WTC11 (cell line): Measurements from ENCODE around the gene TSPAN31. TPM values are rescaled to one million over a fixed set of nuclear protein-coding genes. Genes with fewer than 3 reads are reported as not detected.

Source experiments
- ATAC-seq: fragments of 200-7000 bp; cut with Tn5 transposase; 2 replicates; pipeline ENCODE4 v1.10.0; 2021; ENCODE audit warnings: mild to moderate bottlenecking, moderate library complexity
- CTCF ChIA-PET: fragments of 300-600 bp; sonication (Branson Sonifier 250); formaldehyde crosslinking; loops from one replicate; lab custom pipeline; 2021; ENCODE audit warnings: antibody characterized with exemption; lab: Charles Lee
- POLR2A ChIA-PET: fragments of 350-600 bp; sonication (Branson Sonifier 250); formaldehyde crosslinking; loops from one replicate; lab custom pipeline; 2021; ENCODE audit warnings: antibody characterized with exemption; lab: Charles Lee
- DNase-seq: peaks from one replicate; pipeline ENCODE4 v3.0.0; 2021; ENCODE audit warnings: low spot score
- H3K27ac Mint-ChIP-seq: 2 replicates; pipeline ENCODE4 v1.8.0; 2021; ENCODE audit warnings: mixed read lengths
- H3K27me3 Mint-ChIP-seq: 2 replicates; pipeline ENCODE4 v1.8.0; 2021; ENCODE audit warnings: low read depth, mild to moderate bottlenecking, moderate library complexity, mixed read lengths
- H3K36me3 Mint-ChIP-seq: 2 replicates; pipeline ENCODE4 v1.8.0; 2021; ENCODE audit warnings: mixed read lengths
- H3K4me1 Mint-ChIP-seq: 2 replicates; pipeline ENCODE4 v1.8.0; 2022; ENCODE audit warnings: mixed read lengths
- H3K4me3 Mint-ChIP-seq: 2 replicates; pipeline ENCODE4 v1.8.0; 2021; ENCODE audit warnings: mild to moderate bottlenecking, moderate library complexity, mixed read lengths
- H3K9me3 Mint-ChIP-seq: 2 replicates; pipeline ENCODE4 v1.8.0; 2021; ENCODE audit warnings: mixed read lengths
- ATF1 ChIP-seq: sonication (generic); formaldehyde crosslinking; IDR thresholded peaks from 2 replicates; pipeline ENCODE4 v1.8.1; 2023; ENCODE audit warnings: mild to moderate bottlenecking, moderate library complexity, missing genetic modification reagents
- ESRRA ChIP-seq: sonication (generic); formaldehyde crosslinking; IDR thresholded peaks from 2 replicates; pipeline ENCODE4 v1.8.1; 2022; ENCODE audit warnings: mild to moderate bottlenecking, missing genetic modification reagents, borderline replicate concordance
- GTF2I ChIP-seq: fragments of 250-450 bp; sonication (Bioruptor Pico); conservative IDR thresholded peaks from 2 replicates; pipeline ENCODE4 v1.4.0; 2021; ENCODE audit warnings: mild to moderate bottlenecking
- JUN ChIP-seq: sonication (generic); formaldehyde crosslinking; IDR thresholded peaks from 2 replicates; pipeline ENCODE4 v1.8.0; 2023; ENCODE audit warnings: mild to moderate bottlenecking, missing genetic modification reagents
- NFATC4 ChIP-seq: fragments of 250-450 bp; sonication (Bioruptor Pico); IDR thresholded peaks from 2 replicates; pipeline ENCODE4 v1.9.0; 2021; ENCODE audit warnings: mild to moderate bottlenecking
- NFE2L1 ChIP-seq: sonication (generic); formaldehyde crosslinking; IDR thresholded peaks from 2 replicates; pipeline ENCODE4 v1.8.1; 2023; ENCODE audit warnings: missing genetic modification reagents
- SMAD4 ChIP-seq: sonication (generic); formaldehyde crosslinking; IDR thresholded peaks from 2 replicates; pipeline ENCODE4 v1.8.0; 2022; ENCODE audit warnings: mild to moderate bottlenecking, missing genetic modification reagents
- SOX15 ChIP-seq: fragments of 250-450 bp; sonication (Bioruptor Pico); IDR thresholded peaks from 2 replicates; pipeline ENCODE4 v1.9.0; 2021; ENCODE audit warnings: mild to moderate bottlenecking
- TP53 ChIP-seq: sonication (generic); formaldehyde crosslinking; IDR thresholded peaks from 2 replicates; pipeline ENCODE4 v1.8.1; 2023; ENCODE audit warnings: mild to moderate bottlenecking, missing genetic modification reagents
- ZBTB21 ChIP-seq: sonication (generic); formaldehyde crosslinking; IDR thresholded peaks from 2 replicates; pipeline ENCODE4 v1.8.1; 2023; ENCODE audit warnings: mild to moderate bottlenecking, missing genetic modification reagents, borderline replicate concordance
- ZNF138 ChIP-seq: sonication (generic); formaldehyde crosslinking; conservative IDR thresholded peaks from 2 replicates; pipeline ENCODE4 v1.8.1; 2022; ENCODE audit warnings: mild to moderate bottlenecking, moderate library complexity, missing genetic modification reagents
- ZNF317 ChIP-seq: sonication (generic); formaldehyde crosslinking; IDR thresholded peaks from 2 replicates; pipeline ENCODE4 v1.8.1; 2023; ENCODE audit warnings: low read depth, mild to moderate bottlenecking, moderate library complexity, missing genetic modification reagents, borderline replicate concordance
- total RNA-seq: library from RNA; stranded (reverse); gene quantifications from 3 replicates; pipeline ENCODE4 v1.2.3, GENCODE V29; 2021
- TF ChIP-seq, protein P1 (sequence below): sonication (generic); formaldehyde crosslinking; IDR thresholded peaks from 2 replicates; pipeline ENCODE4 v1.8.1; 2022; ENCODE audit warnings: low read depth, mild to moderate bottlenecking, moderate library complexity, missing genetic modification reagents, borderline replicate concordance
- TF ChIP-seq, protein P2 (sequence below): sonication (generic); formaldehyde crosslinking; IDR thresholded peaks from 2 replicates; pipeline ENCODE4 v1.8.1; 2023; ENCODE audit warnings: mild to moderate bottlenecking, missing genetic modification reagents
- TF ChIP-seq, protein P3 (sequence below): fragments of 250-450 bp; sonication (Bioruptor Pico); IDR thresholded peaks from 2 replicates; pipeline ENCODE4 v1.9.0; 2021; ENCODE audit warnings: moderate library complexity, mild to moderate bottlenecking, inconsistent platforms, borderline replicate concordance
- TF ChIP-seq, protein P4 (sequence below): fragments of 250-450 bp; sonication (Bioruptor Pico); IDR thresholded peaks from 2 replicates; pipeline ENCODE4 v1.9.0; 2021; ENCODE audit warnings: mild to moderate bottlenecking
- TF ChIP-seq, protein P5 (sequence below): sonication (generic); formaldehyde crosslinking; IDR thresholded peaks from 2 replicates; pipeline ENCODE4 v1.8.1; 2022; ENCODE audit warnings: low read depth, missing genetic modification reagents, borderline replicate concordance
- TF ChIP-seq, protein P6 (sequence below): sonication (generic); formaldehyde crosslinking; IDR thresholded peaks from 2 replicates; pipeline ENCODE4 v1.8.1; 2023; ENCODE audit warnings: mild to moderate bottlenecking, missing genetic modification reagents, moderate library complexity

The TSPAN31 gene
- total RNA-seq, 1 experiment from 2014 or later: 9.9 TPM

DNA sequence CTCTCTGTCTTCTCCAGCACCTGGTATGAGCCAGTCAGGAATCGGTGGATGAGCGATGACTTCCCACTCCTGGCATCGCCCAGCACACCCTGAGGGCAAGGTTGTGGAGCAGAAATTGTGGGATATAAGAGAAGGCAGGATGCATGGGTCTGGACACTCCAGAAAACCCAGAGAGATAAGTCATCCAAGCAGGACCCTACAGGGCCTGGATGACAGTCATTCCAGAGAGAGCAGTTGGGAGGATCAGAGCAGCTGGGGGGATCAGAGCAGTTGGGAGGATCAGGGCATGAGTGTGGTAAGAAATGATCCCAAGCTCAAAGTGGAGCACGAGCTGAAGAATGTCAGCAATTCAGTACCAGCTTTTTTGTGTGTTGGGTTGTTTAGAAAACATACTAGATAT, 10.2 kb upstream of the TSPAN31 start:
- Mint-ChIP-seq H3K36me3 (no peaks in the 10 kb centered on the region), H3K4me1 (peaks cover 25% of the 10 kb centered on the region), H3K27ac (no peak overlapping the region), H3K9me3 (no peaks in the 10 kb centered on the region), H3K4me3 (no peak overlapping the region), H3K27me3 (peaks cover 95% of the 10 kb centered on the region)
- CTCF ChIA-PET: interaction anchor here (1.1 to 6.6 kb wide), 7 partner anchors 9 to 151 kb away, joined by 3 to 146 read pairs (median 22); partner anchors contain the start of genes B4GALNT1 and PIP4K2C
- ATAC-seq (no peak), DNase-seq (no peak)
- POLR2A ChIA-PET: no interaction called here
- no peak for TF ChIP-seq ZBTB21
- TF ChIP-seq, protein P1, sequence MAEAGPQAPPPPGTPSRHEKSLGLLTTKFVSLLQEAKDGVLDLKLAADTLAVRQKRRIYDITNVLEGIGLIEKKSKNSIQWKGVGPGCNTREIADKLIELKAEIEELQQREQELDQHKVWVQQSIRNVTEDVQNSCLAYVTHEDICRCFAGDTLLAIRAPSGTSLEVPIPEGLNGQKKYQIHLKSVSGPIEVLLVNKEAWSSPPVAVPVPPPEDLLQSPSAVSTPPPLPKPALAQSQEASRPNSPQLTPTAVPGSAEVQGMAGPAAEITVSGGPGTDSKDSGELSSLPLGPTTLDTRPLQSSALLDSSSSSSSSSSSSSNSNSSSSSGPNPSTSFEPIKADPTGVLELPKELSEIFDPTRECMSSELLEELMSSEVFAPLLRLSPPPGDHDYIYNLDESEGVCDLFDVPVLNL (CRISPR knock-in tag): no peak
- TF ChIP-seq, protein P2, sequence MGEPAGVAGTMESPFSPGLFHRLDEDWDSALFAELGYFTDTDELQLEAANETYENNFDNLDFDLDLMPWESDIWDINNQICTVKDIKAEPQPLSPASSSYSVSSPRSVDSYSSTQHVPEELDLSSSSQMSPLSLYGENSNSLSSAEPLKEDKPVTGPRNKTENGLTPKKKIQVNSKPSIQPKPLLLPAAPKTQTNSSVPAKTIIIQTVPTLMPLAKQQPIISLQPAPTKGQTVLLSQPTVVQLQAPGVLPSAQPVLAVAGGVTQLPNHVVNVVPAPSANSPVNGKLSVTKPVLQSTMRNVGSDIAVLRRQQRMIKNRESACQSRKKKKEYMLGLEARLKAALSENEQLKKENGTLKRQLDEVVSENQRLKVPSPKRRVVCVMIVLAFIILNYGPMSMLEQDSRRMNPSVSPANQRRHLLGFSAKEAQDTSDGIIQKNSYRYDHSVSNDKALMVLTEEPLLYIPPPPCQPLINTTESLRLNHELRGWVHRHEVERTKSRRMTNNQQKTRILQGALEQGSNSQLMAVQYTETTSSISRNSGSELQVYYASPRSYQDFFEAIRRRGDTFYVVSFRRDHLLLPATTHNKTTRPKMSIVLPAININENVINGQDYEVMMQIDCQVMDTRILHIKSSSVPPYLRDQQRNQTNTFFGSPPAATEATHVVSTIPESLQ (CRISPR knock-in tag): no peak
- TF ChIP-seq, protein P3, sequence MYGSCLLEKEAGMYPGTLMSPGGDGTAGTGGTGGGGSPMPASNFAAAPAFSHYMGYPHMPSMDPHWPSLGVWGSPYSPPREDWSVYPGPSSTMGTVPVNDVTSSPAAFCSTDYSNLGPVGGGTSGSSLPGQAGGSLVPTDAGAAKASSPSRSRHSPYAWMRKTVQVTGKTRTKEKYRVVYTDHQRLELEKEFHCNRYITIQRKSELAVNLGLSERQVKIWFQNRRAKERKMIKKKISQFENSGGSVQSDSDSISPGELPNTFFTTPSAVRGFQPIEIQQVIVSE (CRISPR knock-in tag): no peak
- TF ChIP-seq ESRRA: no peak
- no peak for TF ChIP-seq ATF1
- TF ChIP-seq ZNF138: no peak
- TF ChIP-seq, protein P4, sequence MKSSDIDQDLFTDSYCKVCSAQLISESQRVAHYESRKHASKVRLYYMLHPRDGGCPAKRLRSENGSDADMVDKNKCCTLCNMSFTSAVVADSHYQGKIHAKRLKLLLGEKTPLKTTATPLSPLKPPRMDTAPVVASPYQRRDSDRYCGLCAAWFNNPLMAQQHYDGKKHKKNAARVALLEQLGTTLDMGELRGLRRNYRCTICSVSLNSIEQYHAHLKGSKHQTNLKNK (CRISPR knock-in tag): no peak
- TF ChIP-seq GTF2I (CRISPR knock-in tag): no peak
- no peak for TF ChIP-seq NFATC4 (CRISPR knock-in tag)
- no peak for TF ChIP-seq SMAD4 (CRISPR knock-in tag)
- no peak for TF ChIP-seq JUN (CRISPR knock-in tag)
- TF ChIP-seq NFE2L1 (CRISPR knock-in tag): no peak
- TF ChIP-seq, protein P5, sequence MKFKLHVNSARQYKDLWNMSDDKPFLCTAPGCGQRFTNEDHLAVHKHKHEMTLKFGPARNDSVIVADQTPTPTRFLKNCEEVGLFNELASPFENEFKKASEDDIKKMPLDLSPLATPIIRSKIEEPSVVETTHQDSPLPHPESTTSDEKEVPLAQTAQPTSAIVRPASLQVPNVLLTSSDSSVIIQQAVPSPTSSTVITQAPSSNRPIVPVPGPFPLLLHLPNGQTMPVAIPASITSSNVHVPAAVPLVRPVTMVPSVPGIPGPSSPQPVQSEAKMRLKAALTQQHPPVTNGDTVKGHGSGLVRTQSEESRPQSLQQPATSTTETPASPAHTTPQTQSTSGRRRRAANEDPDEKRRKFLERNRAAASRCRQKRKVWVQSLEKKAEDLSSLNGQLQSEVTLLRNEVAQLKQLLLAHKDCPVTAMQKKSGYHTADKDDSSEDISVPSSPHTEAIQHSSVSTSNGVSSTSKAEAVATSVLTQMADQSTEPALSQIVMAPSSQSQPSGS (CRISPR knock-in tag): no peak
- TF ChIP-seq, protein P6, sequence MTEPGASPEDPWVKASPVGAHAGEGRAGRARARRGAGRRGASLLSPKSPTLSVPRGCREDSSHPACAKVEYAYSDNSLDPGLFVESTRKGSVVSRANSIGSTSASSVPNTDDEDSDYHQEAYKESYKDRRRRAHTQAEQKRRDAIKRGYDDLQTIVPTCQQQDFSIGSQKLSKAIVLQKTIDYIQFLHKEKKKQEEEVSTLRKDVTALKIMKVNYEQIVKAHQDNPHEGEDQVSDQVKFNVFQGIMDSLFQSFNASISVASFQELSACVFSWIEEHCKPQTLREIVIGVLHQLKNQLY (CRISPR knock-in tag): no peak
- no peak for TF ChIP-seq SOX15 (CRISPR knock-in tag)

DNA sequence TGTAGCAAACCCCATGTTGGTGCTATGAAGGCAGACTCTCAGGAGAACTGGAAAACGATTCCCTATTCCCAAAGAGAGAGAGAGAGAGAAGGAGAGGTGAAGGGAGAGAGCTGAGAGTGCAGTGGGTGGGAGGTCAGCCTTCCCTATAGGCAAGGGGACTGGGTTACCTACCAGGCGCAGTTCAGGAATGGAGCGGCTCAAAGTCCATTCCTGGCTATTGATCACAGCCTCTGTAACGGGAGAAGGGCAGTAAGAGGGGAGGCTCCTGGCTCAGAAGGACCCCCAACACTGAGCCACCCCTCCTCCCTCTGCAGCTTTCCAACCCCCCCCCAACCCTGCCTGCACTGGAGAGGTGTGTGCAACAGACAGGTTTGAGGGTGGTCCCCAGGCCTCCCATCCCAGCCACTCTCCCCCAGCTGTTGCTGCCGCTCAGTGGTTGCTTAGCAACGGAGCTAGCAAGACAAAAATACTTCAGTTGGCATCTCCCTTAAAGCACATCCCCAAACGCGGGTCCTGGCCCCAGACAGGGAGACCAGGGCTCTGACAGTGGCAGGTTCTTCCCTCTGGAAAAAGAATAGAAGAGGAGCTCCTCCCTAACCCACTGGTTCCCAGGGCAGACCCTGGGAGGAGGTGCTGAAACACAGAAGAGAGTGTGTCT, 9.5 kb upstream of the TSPAN31 start:
- TF ChIP-seq ZNF317 (CRISPR knock-in tag) (no peak), TP53 (no peak), ATF1 (no peak), JUN (CRISPR knock-in tag) (no peak)
- TF ChIP-seq, protein P5 (CRISPR knock-in tag): no peak
- DNase-seq: no peak
- CTCF ChIA-PET: interaction anchor here (0.7 to 6.6 kb wide), 23 partner anchors 10 to 276 kb away, joined by 3 to 146 read pairs (median 5); partner anchors contain the start of genes ARHGEF25, B4GALNT1, CYP27B1 and DCTN2
- Mint-ChIP-seq H3K4me3 (peak overlapping the region; percentile 75), H3K36me3 (no peaks in the 10 kb centered on the region), H3K9me3 (no peaks in the 10 kb centered on the region), H3K27me3 (peaks cover 95% of the 10 kb centered on the region), H3K4me1 (peaks cover 25% of the 10 kb centered on the region), H3K27ac (no peak overlapping the region)
- POLR2A ChIA-PET: interaction anchor here (0.7 to 2.2 kb wide), 5 partner anchors 9 to 152 kb away, joined by 3 to 12 read pairs (median 3); partner anchors contain the start of gene TSPAN31
- no peak for ATAC-seq
